HG03571 (cell line): ENCODE results near the gene MRPL52.
"Not testable (repeated sequence)": the region's sequence is repeated elsewhere in the genome, so short reads cannot be mapped to it uniquely, and the experiment has no call there.

Source experiments
- ATAC-seq: cut with Tn5 transposase; IDR thresholded peaks from one replicate; pipeline ENCODE4 v1.9.1; 2021; ENCODE audit not compliant: unreplicated experiment

Gene MRPL52

DNA sequence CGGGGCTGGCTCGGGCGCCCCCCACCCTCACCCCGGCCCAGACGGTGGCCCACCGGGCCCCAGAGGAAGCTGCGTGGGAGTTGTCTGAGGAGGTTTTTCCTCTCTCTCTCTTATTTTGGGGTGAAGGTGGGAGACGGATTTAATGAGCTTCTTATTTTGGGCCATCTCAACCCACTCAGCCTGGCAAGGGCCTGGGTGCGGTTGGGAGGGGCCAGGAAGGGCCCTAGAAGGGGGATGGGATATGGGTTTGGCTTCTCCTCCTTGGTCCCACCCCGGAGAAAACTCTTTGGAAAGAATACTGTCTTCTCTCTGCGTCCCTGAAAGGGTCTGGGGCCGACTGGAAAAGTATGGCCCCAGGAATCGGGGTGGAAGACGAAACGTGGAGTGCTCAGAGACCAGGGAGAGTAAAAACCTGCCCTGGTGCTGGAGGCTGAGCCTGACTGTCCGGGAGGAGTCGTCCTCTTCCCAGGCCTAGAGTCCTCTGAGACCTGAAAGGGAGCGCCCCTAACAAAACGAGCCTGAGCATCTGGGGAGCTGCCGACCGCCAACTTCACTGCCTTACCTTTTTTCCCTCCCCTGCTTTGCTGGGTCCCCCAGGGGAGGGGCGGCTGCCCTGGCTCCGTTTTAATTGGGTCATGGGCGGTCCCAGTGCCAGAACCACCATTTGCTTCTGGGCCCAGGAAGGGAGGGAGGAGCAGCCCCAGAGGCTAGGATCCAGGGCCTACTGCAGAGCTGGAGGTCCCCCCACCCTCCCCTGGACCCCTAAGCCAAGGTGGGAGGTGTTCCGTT, 8.3 kb downstream of the MRPL52 start:
- no peak for ATAC-seq

- ATAC-seq, result no peak
Observed at GRCh38 chr14:22838631-22839041, 8.9 kb downstream of the MRPL52 start.

- ATAC-seq, result no peak
Observed at GRCh38 chr14:22839159-22839779, 9.6 kb downstream of the MRPL52 start.

GRCh38 chr14:22841311-22841710, 11.6 kb downstream of the MRPL52 start:
- ATAC-seq, result no peak

DNA sequence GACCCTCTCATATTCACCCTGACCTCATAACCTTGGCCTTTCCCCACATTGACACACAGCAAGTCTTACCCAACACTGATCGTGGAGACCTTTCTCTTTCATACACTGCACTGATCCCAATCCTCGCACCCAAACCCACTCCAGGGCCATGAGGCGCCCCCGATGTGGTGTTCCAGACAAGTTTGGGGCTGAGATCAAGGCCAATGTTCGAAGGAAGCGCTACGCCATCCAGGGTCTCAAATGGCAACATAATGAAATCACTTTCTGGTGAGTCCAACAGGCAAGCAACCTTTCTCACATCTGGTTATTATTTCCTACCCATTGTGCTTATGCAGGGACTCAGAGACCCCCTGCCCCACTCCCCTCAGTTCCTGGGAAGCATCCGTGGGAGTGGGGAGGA, 12.1 kb downstream of the MRPL52 start:
- ATAC-seq, result no peak

- no peak for ATAC-seq
Observed at GRCh38 chr14:22842211-22843122, 12.8 kb downstream of the MRPL52 start.

DNA sequence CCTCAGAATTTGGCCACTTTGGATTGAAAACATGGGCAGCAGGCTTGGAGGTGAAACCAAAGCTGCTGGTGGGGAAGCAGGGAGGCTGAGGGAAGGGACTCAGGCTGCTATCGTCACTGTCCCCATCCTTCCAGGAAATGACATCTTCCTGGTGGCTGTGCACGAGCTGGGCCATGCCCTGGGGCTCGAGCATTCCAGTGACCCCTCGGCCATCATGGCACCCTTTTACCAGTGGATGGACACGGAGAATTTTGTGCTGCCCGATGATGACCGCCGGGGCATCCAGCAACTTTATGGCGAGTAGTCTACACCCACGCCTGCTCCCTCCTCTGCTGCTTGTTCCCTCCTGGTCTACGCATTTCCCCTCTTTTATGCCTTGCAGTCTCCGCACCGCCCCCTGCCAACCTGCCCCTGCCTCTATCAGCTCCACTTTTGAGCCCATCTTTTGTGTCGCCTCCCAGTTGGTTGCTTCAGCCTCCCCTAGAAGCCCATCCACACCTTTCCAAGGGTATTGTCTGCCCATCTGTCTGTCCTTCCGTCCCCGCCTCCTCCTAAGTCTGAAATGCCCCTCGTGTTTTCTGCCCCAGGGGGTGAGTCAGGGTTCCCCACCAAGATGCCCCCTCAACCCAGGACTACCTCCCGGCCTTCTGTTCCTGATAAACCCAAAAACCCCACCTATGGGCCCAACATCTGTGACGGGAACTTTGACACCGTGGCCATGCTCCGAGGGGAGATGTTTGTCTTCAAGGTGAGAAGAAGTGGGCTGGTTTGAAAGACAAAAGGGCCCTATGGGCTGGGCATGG, 13.6 kb downstream of the MRPL52 start:
- ATAC-seq, result no peak

GRCh38 chr14:22844221-22845102, 14.8 kb downstream of the MRPL52 start:
- ATAC-seq, result no peak

DNA sequence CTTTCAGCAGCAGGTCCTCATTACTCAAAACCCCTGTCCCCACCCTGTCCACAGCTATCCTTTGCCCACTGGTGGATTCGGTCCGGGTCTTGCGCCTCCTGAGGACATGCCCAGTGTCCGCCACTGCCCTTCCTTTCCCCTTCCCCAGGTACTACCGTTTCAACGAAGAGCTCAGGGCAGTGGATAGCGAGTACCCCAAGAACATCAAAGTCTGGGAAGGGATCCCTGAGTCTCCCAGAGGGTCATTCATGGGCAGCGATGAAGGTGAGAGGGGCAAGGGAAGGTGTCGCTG, 15.4 kb downstream of the MRPL52 start:
- no peak for ATAC-seq

- no peak for ATAC-seq
Observed at GRCh38 chr14:22845821-22846625, 16.3 kb downstream of the MRPL52 start.

GRCh38 chr14:22846811-22847307, 17.2 kb downstream of the MRPL52 start:
- no peak for ATAC-seq

DNA sequence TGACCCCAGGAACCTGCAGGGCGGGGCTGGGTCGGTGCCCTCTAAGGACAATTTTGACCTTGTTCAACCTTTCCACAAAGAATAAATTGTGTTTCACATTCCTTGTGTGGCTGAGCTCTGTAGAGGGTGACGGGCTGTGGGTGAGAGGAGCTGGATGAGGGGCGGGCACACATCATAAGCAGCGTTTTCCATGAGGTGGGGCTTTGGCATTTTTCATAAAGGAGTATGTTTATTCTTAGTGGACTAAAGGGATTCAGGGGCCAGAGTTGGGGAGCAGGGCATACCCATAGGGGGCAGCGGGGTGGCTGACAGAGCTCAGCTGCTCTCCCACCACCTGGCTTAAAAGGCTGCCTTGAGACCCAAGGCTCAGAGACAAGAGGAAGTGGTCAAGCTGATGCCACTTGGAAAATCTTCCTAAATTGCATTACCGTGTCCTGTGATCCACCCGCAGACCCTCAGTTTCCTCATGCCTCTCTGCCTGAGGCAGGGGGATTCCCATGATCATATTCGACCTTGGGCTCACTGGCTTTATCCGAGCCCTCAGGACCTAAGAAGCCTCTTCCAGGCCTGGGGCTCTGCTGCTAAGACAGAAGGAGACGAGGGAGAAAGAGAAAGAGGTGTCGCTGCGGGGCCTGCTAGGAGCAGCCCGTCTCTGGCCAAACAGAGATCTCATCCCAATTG, 18.1 kb downstream of the MRPL52 start:
- ATAC-seq, result no peak

- ATAC-seq, result no peak
Observed at GRCh38 chr14:22848351-22849164, 18.9 kb downstream of the MRPL52 start.

DNA sequence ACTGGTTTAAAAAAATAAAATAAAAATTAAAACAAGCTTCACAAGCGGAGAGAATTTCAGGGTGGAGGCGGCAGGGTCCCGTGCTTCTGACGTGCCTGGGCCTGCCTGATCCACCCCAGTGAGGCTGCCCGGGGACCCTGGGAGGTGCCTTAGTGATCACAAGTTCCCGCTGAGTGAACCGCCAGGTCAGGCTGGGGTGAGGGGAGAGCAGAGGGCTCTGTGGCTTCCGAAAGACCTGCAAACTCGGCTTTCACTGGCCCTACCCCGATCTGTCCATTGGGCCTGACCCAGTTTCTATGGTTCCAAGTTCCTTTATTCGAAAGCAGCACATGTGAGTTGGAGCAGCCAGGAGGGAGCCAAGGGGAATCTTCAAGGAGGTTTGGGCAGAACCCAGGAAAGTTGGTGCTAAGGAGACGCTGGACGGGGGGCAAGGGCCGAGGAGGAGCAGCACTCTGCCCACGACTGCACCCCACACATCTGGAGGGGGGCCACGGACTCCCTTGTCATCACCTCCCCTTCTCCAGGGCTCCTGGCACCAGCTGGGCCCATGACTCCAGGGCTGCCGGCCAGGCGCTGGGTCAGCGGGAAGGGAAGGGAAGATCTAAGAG, 19.6 kb downstream of the MRPL52 start:
- no peak for ATAC-seq

GRCh38 chr14:22850944-22851764, 21.5 kb downstream of the MRPL52 start:
- ATAC-seq, result no peak

GRCh38 chr14:22852178-22852577, 22.5 kb downstream of the MRPL52 start:
- not testable (repeated sequence) for ATAC-seq
